ENCODE data around the gene AKAP1.
"Not testable (repeated sequence)": the region's sequence is repeated elsewhere in the genome, so short reads cannot be mapped to it uniquely, and the experiment has no call there.

Gene AKAP1

GRCh38 chr17:57075785-57076184 is 9.3 kb upstream of the AKAP1 start:
- no peak for DNase-seq

- no peak for DNase-seq
These were observed 8.0 kb upstream of the AKAP1 start for GRCh38 chr17:57077000-57077399.

GRCh38 chr17:57078274-57078673 is 6.8 kb upstream of the AKAP1 start:
- no peak for DNase-seq

- no peak for DNase-seq
These were observed 4.3 kb upstream of the AKAP1 start for GRCh38 chr17:57080718-57081117.

DNA sequence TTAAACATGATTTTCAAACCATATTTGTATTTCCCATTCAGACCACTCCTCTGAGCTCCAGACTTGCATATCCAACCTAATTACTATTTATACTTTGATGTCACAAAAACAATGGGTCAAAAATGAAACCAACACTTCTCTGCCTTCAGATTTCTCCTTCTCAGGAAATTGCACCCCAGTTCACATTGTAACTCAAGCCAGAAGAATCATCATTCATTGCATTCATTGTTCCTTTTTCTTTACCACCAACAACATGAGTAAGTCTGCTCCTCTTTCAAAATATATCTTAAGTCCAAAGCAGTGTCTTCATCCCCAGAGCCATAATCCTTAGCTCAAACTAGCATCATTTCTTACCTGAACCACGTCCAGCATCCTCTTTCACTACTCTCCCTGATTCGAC is 2.6 kb upstream of the AKAP1 start:
- DNase-seq, result no peak

GRCh38 chr17:57084361-57084801 is 665 bp upstream of the AKAP1 start:
- DNase-seq, result no peak

DNA sequence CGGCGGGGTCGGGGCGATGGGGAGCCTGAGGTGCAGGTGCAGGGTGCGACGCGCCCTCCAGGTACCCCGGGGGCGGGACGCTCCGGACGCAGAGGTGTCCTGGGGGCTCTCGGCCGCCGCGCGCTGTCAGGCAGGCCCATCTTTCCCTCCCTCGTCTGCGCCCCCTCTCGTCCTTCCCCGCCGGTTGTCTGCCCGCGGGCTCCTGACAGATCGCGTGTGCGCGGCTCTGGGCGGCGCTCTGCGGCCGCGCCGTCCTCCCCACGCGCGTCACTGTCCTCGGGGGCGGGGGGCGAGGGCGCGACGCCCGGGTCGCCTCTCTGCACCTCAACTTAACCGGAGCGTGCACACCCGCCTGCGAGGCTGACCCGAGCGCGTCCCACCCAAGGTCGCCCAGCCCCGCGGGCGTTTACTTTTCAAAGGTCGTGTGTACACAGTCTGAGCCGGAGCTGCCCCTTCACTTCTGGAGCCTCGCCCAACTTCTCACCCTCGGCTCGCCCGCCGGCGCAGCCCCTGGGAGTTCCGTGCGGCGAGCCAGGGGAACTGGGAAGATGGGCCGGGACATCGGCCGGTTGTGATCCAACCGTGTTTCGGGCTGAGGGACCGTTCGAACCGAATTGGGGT is 512 bp downstream of the AKAP1 start:
- DNase-seq, result peak; percentile 60 to 64

- DNase-seq, result peak; percentile 29 to 32
These were observed 1.3 kb downstream of the AKAP1 start for GRCh38 chr17:57086069-57086930.

GRCh38 chr17:57088298-57088697 is 3.3 kb downstream of the AKAP1 start:
- no peak for DNase-seq

DNA sequence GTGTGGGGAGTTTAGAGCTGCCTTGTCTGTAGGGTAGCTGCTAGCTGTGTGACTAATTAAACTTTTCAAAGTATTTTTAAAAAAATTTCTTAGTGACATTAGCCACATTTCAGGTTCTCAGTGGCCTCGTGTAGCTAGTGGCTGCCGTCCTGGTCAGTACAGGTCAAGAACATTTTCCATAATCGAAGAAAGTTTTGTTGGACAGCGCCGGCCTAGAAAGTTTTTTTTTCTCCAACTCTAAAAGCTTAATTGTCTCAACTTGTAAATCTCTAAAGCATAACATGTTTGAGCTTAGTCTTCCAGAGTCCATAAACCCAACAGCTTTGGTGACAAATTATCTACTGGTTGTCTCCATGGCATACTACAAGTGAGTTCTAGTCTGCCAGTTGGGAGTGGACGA is 4.3 kb downstream of the AKAP1 start:
- DNase-seq, result no peak

DNA sequence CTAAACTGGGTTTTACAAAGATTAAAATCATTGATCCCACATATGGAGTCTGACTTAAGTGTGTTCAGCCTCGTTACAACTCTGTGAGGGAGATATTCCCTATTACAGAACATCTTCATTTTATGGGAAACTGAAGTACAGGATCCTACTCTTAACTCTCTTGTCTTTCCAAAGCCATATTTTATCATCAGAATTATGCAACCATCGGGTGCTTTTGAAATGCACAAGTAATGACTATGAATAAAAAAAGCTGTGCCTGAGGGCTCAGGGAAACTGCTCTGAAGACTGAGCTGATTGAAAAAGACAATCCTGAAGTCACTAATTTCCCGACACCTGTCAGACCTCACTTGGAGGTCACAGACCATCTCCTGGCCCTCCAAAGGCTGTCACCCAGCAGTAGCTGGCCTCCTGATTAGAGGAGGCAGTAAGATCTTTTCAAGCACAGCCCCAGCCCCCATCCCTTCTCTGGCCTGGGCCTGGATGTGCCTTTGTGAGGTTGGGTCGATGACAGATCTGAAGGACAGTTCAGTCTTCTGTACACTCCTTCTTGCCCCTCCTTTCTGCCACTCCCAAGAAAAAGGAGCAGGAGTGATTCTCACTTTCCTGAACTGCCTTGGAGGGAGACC is 5.6 kb downstream of the AKAP1 start:
- DNase-seq, result no peak

DNA sequence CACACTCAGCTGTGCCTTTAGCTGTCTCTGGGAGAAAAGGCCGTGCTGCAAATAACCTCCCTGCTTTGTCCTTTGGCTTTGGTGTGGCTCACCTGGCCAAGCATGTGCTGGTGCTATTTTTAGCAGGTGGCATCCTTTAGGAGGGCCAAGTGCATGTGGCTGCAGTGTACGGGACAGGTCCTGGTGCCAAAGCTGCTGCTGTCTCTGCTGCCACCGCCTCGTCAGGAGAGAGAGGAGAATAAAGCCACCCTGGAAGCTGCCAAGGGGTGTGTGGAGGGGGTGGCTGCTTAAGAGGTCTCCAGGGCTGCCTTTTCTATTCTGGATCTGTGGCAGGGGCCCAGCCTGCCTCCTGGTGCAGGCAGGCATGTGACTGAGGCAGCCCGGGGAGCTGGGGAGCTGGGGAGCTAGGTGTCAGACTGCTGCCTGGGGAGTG is 6.2 kb downstream of the AKAP1 start:
- DNase-seq, result no peak

DNA sequence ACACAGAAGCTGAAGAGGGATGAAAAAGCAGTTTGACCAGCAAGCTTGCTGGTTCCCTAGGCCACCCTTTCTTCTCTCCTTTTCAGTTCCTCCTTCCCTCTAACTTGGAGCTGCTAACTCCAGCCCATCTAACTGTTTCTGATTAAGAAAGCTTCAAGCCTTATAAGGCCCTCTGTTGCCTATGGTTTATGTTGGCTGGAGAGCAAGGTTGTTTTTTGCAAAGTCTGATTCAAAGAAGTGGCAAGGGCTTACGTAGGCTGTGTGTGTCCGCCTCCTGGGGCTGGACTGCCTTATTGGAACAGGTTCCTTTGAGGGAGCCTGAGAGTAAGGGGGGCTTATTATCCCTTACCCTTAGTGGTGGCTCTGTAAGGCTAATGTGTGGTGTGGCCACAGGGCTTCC is 7.1 kb downstream of the AKAP1 start:
- no peak for DNase-seq

DNA sequence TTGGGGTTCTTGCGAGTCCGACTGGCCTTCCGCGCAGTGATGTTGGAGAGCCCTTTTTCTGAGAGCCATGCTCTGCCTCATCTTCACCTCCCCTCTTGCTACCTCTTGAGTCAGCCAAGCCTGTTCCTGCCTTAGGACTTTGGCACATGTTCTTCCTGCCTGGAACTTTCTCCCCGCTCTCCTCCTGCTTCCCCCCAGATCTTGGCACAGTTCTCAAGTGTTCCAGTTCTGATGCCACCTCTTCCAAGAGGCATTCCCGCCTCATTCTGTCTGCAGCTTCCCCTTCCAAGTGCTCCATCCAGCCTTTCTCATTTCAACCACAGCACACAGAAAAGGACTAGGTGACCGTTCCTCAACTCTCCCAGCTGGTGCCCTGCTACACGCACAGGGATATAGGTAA is 7.7 kb downstream of the AKAP1 start:
- DNase-seq, result no peak

DNA sequence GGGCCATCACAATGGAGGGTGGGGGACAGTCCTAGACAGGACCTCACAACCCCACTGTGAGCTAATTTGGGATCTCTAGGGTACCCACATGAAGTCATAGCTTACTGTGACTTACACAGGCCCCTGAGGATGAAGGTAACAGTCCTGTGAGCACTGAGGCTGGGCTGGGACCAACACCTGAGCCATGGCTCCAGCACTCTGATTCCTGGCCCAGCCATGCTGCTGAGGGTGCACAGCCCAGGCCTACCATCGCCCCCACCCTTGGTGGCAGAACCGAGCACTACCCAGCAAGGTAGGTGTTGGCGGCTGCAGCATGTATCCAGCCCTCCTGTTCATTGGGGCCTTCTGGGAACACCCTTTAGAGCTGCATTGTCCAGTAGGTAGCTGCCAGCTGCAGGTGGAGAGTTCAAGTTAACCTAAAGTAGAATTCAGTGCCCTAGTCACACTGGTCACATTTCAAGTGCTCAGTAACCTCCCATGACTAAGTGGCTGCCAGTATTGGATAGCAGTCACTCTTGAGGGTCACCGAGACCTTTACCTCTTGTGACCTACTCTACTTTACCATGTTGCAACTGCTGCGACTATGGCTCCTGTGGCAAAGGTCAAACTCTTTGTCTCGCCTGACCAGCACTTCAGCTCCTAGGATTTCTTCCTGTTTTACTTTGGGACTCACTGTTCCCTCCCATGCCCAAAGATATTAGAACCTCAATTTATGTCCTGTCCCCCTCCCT is 11.6 kb downstream of the AKAP1 start:
- DNase-seq, result no peak

GRCh38 chr17:57097832-57098421 is 12.9 kb downstream of the AKAP1 start:
- DNase-seq, result no peak

DNA sequence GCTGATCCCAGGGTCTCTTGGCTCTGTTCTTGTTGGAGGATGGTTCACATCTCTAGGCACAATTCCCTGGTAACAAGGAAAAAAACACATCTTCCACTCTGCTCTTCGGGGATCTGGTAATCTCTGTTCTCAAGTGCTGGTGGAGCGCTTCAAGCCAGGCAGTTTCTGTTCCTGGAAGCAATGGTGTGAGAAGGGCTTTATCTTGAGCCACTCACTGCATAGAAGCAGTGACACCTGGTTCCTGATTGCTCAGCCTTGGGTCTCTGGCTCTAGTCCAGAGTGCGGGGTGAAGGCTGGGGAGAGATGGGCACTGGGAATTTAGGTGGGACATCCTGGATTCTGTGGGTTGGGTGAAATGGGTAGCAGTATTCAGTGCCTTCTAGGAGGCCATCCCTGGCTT is 14.1 kb downstream of the AKAP1 start:
- DNase-seq, result no peak

DNA sequence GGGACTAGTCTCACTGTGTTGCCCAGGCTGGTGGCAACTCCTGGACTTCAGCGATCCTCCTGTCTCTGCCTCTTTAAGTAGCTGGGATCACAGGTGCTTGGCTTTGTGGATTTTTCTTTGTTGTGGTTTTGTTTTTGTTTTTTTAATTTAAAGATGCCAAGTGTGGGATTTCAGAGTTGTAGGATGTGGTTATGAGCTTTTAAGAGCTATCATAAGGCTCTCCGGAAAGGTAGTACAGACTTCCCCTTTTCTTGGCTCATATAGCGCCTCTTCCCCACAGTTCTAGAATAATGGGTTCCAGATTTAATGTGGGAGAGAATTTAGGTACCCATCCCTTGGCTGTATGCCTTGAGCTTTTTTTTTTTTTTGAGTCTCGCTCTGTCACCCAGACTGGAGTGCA is 17.1 kb downstream of the AKAP1 start:
- DNase-seq, result no peak

GRCh38 chr17:57102660-57103059 is 17.6 kb downstream of the AKAP1 start:
- not testable (repeated sequence) for DNase-seq

DNA sequence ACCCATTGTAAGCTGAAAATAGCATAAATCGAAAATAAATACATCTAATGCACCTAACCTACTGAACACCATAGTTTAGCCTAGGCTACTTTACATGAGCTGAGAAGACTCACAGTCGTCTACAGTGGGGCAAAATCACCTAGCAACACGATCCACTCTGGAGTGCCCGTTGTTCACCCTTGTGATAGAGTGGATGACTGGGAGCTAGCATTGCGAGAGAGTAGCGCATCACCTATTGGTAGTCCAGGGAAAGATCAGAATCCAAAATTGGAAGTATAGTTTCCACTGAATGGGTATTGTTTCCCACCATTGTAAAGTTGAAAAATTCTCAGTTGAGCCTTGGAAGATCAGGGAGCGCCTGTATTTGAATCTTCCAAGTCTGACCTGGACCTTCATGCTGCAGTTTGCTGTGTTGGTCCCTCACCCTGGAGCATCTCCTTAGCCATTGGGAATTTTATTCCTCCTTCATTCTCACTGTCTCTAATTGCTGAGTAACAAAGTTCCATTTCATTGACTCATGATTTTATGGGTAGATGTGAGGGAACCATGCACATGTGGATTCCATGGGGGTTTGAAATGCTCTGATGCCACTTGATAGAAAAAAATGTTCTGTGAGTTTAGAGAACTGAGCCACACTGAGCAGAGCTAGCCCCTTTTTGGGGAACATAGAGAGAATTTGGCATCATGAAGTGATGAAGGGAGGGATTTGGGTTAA is 19.6 kb downstream of the AKAP1 start:
- no peak for DNase-seq

DNA sequence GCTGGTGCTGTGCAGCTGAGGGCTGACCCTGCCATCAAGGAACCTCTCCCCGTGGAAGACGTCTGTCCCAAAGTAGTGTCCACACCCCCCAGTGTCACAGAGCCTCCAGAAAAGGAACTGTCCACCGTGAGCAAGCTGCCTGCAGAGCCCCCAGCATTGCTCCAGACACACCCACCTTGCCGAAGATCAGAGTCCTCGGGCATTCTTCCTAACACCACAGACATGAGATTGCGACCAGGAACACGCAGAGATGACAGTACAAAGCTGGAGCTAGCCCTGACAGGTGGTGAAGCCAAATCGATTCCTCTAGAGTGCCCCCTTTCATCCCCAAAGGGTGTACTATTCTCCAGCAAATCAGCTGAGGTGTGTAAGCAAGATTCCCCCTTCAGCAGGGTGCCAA is 20.5 kb downstream of the AKAP1 start:
- no peak for DNase-seq
